ENCODE results near the gene SMIM45.
A peak's percentile ranks its signal among the peaks of the same experiment; 100 is the strongest.

Gene SMIM45

GRCh38 chr22:41906822-41907221 lies 45.1 kb upstream of the SMIM45 start:
- no peak for DNase-seq (ENCODE audit: low spot score)
- no peaks in the 10 kb centered on the region for H3K9me3 Mint-ChIP-seq (ENCODE audit: unreplicated experiment)
- no peak for TF ChIP-seq CTCF (IDR thresholded peaks at IDR 0.05; ENCODE audit: unreplicated experiment)

DNA sequence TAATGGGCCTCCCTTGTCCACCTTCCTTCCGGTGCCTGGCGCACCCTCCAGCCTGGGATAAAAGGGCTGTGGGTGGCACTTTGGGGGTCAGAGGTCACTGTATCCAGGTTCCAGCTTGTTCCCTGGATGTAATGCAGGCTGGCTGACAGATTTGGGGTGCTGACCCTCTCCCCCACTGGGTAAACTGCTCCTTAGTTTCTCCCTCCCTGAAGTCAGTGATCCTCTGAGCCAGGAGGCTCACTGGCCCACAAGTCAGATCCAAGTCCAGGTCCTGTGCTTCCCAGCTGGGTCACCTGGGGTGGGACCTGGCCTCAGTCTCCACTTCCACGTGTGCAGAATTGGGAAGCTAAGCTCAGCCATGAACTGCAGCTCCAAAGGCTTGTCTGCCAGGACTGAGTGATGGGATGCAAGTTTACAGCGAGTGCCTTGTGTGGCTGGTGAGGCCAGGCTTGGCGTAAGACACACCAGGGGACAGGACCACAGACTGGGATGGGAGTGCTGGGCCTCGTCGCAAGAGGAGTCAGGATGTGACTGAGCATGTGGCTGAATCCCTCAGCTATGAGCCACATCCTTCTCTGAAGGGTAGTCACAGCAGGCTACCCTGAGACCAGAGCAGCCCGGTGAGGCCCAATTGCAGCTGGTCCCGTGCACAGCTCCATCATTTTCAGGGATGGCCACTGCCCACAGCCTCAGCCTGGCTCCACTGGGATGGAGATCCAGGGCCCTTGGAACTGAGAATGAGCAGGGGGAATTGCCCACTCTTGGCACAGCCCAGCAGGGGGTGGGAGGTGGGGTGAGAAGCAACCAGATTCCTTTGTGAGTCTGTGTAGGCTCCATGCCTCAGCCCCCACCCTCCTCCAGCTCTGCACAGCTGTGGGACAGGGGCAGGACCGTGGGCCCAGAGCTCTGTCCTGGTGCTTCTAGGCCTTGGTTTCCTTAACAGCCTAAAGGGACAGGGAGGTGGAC lies 44.2 kb upstream of the SMIM45 start:
- Mint-ChIP-seq H3K27me3 (ENCODE audit: unreplicated experiment) (peaks cover 20% of the 10 kb centered on the region), H3K27ac (ENCODE audit: unreplicated experiment) (no peak overlapping the region), H3K4me3 (ENCODE audit: unreplicated experiment) (no peak overlapping the region), H3K4me1 (ENCODE audit: unreplicated experiment) (peaks cover 9% of the 10 kb centered on the region), H3K36me3 (ENCODE audit: low read depth, unreplicated experiment) (peaks cover 18% of the 10 kb centered on the region), H3K9me3 (ENCODE audit: unreplicated experiment) (no peaks in the 10 kb centered on the region)
- peak; percentile 12 for DNase-seq (ENCODE audit: low spot score)
- no peak for TF ChIP-seq CTCF (IDR thresholded peaks at IDR 0.05; ENCODE audit: unreplicated experiment)

More at GRCh38 chr22:41906822-41907221, 45.1 kb upstream of the SMIM45 start:
- peaks cover 13% of the 10 kb centered on the region for H3K27me3 Mint-ChIP-seq (ENCODE audit: unreplicated experiment)
- no peak overlapping the region for H3K27ac Mint-ChIP-seq (ENCODE audit: unreplicated experiment)
- H3K36me3 Mint-ChIP-seq (ENCODE audit: low read depth, unreplicated experiment): peaks cover 22% of the 10 kb centered on the region
- H3K4me3 Mint-ChIP-seq (ENCODE audit: unreplicated experiment): peak overlapping the region; percentile 45
- H3K4me1 Mint-ChIP-seq (ENCODE audit: unreplicated experiment): peaks cover 9% of the 10 kb centered on the region

- Mint-ChIP-seq H3K36me3 (ENCODE audit: low read depth, unreplicated experiment) (peaks cover 15% of the 10 kb centered on the region), H3K4me3 (ENCODE audit: unreplicated experiment) (no peak overlapping the region), H3K9me3 (ENCODE audit: unreplicated experiment) (no peaks in the 10 kb centered on the region), H3K27me3 (ENCODE audit: unreplicated experiment) (peaks cover 25% of the 10 kb centered on the region), H3K4me1 (ENCODE audit: unreplicated experiment) (peaks cover 9% of the 10 kb centered on the region), H3K27ac (ENCODE audit: unreplicated experiment) (no peak overlapping the region)
- no peak for TF ChIP-seq CTCF (IDR thresholded peaks at IDR 0.05; ENCODE audit: unreplicated experiment)
- DNase-seq (ENCODE audit: low spot score): peak; percentile 15
These were observed 43.3 kb upstream of the SMIM45 start for GRCh38 chr22:41908411-41909309.

GRCh38 chr22:41909310-41910049 lies 42.5 kb upstream of the SMIM45 start:
- H3K4me3 Mint-ChIP-seq (ENCODE audit: unreplicated experiment): no peak overlapping the region
- DNase-seq (ENCODE audit: low spot score): peak; percentile 13
- H3K27ac Mint-ChIP-seq (ENCODE audit: unreplicated experiment): peak overlapping the region; percentile 67
- peaks cover 25% of the 10 kb centered on the region for H3K27me3 Mint-ChIP-seq (ENCODE audit: unreplicated experiment)
- H3K36me3 Mint-ChIP-seq (ENCODE audit: low read depth, unreplicated experiment): peaks cover 10% of the 10 kb centered on the region
- no peaks in the 10 kb centered on the region for H3K9me3 Mint-ChIP-seq (ENCODE audit: unreplicated experiment)
- no peak for TF ChIP-seq CTCF (IDR thresholded peaks at IDR 0.05; ENCODE audit: unreplicated experiment)
- peaks cover 9% of the 10 kb centered on the region for H3K4me1 Mint-ChIP-seq (ENCODE audit: unreplicated experiment)
